Loucy (cell line): ENCODE results near the gene MT1B.

Experiments used
- CTCF ChIP-seq: fragments of 200-600 bp; sonication (generic); conservative IDR thresholded peaks from 2 replicates; pipeline ENCODE4 v1.5.1; 2014; ENCODE audit warnings: mild to moderate bottlenecking, antibody characterized with exemption, low read length
- EZH2phosphoT487 ChIP-seq: fragments of 200-600 bp; IDR thresholded peaks from 2 replicates; pipeline ENCODE4 v1.6.1; 2018; ENCODE audit warnings: antibody characterized with exemption, mild to moderate bottlenecking, moderate library complexity, borderline replicate concordance

- TF ChIP-seq CTCF (no peak), EZH2phosphoT487 (no peak)
Measured at GRCh38 chr16:56635441-56635967, 16.2 kb upstream of the MT1B start.
